Loucy (cell line): ENCODE measurements around the gene PLOD3.
A peak's percentile ranks its signal among the peaks of the same experiment; 100 is the strongest.

Source experiments
- H2AFZ ChIP-seq: fragments of 200-600 bp; sonication (generic); 2 replicates; pipeline ENCODE4 v1.6.0; 2016; ENCODE audit warnings: antibody characterized with exemption, mild to moderate bottlenecking, low read length, moderate library complexity
- H3F3A ChIP-seq: fragments of 200-600 bp; 2 replicates; pipeline ENCODE4 v1.6.0; 2016; ENCODE audit warnings: antibody characterized with exemption, low read depth, mild to moderate bottlenecking
- H3K27me3 ChIP-seq: fragments of 200-600 bp; sonication (generic); 2 replicates; pipeline ENCODE4 v1.6.1; 2014; ENCODE audit warnings: low read length, mild to moderate bottlenecking; ENCODE audit not compliant: insufficient read depth, poor library complexity, severe bottlenecking
- H3K36me3 ChIP-seq: fragments of 200-600 bp; sonication (generic); 2 replicates; pipeline ENCODE4 v1.6.1; 2016; ENCODE audit warnings: low read length; ENCODE audit not compliant: insufficient read depth
- H3K4me1 ChIP-seq: fragments of 200-600 bp; sonication (generic); 2 replicates; pipeline ENCODE4 v1.5.1; 2014; ENCODE audit warnings: low read length, mild to moderate bottlenecking; ENCODE audit not compliant: insufficient read depth, poor library complexity, severe bottlenecking
- H3K4me2 ChIP-seq: fragments of 200-600 bp; sonication (generic); 2 replicates; pipeline ENCODE4 v1.6.0; 2014; ENCODE audit warnings: antibody characterized with exemption, low read length, low read depth, mild to moderate bottlenecking; ENCODE audit not compliant: poor library complexity, severe bottlenecking
- H3K4me3 ChIP-seq: fragments of 200-600 bp; sonication (generic); 2 replicates; pipeline ENCODE4 v1.5.1; 2014; ENCODE audit warnings: low read length, mild to moderate bottlenecking, mixed read lengths; ENCODE audit not compliant: poor library complexity, severe bottlenecking
- H3K79me2 ChIP-seq: fragments of 200-600 bp; sonication (generic); 2 replicates; pipeline ENCODE4 v1.6.1; 2014; ENCODE audit warnings: low read length; ENCODE audit not compliant: insufficient read depth
- H3K9ac ChIP-seq: fragments of 200-600 bp; sonication (generic); 2 replicates; pipeline ENCODE4 v1.6.0; 2014; ENCODE audit warnings: mild to moderate bottlenecking, low read depth, low read length, moderate library complexity; ENCODE audit not compliant: poor library complexity, severe bottlenecking
- H3K9me2 ChIP-seq: fragments of 200-600 bp; sonication (generic); replicated peaks from 2 replicates; pipeline ENCODE4 v1.6.1; 2016; ENCODE audit warnings: low read depth, low read length, mixed read lengths
- H3K9me3 ChIP-seq: fragments of 200-600 bp; sonication (generic); 2 replicates; pipeline ENCODE4 v1.6.1; 2014; ENCODE audit warnings: mild to moderate bottlenecking, antibody characterized with exemption, low read length, low read depth; ENCODE audit not compliant: insufficient read depth
- H4K20me1 ChIP-seq: fragments of 200-600 bp; sonication (generic); 2 replicates; pipeline ENCODE4 v1.6.0; 2014; ENCODE audit warnings: antibody characterized with exemption, low read length, mild to moderate bottlenecking; ENCODE audit not compliant: insufficient read depth, poor library complexity, severe bottlenecking
- EZH2phosphoT487 ChIP-seq: fragments of 200-600 bp; IDR thresholded peaks from 2 replicates; pipeline ENCODE4 v1.6.1; 2018; ENCODE audit warnings: antibody characterized with exemption, mild to moderate bottlenecking, moderate library complexity, borderline replicate concordance
- TF ChIP-seq, protein P1 (sequence below): fragments of 200-600 bp; sonication (generic); conservative IDR thresholded peaks from 2 replicates; pipeline ENCODE4 v1.5.1; 2014; ENCODE audit warnings: mild to moderate bottlenecking, antibody characterized with exemption, low read length

PLOD3 gene

GRCh38 chr7:101156277-101156676 lies 61.1 kb downstream of the PLOD3 start:
- Histone ChIP-seq H3K4me1 (peaks cover 7% of the 10 kb centered on the region), H3K27me3 (no peaks in the 10 kb centered on the region), H3K9ac (peak overlapping the region; percentile 96), H3K79me2 (peaks cover 15% of the 10 kb centered on the region), H3K4me3 (no peak overlapping the region), H3K9me3 (no peaks in the 10 kb centered on the region), H3K4me2 (no peak overlapping the region), H3F3A (no peaks in the 10 kb centered on the region), H3K36me3 (no peaks in the 10 kb centered on the region), H4K20me1 (peaks cover 6% of the 10 kb centered on the region), H3K9me2 (no peaks in the 10 kb centered on the region), H2AFZ (no peak overlapping the region)
- TF ChIP-seq, protein P1, sequence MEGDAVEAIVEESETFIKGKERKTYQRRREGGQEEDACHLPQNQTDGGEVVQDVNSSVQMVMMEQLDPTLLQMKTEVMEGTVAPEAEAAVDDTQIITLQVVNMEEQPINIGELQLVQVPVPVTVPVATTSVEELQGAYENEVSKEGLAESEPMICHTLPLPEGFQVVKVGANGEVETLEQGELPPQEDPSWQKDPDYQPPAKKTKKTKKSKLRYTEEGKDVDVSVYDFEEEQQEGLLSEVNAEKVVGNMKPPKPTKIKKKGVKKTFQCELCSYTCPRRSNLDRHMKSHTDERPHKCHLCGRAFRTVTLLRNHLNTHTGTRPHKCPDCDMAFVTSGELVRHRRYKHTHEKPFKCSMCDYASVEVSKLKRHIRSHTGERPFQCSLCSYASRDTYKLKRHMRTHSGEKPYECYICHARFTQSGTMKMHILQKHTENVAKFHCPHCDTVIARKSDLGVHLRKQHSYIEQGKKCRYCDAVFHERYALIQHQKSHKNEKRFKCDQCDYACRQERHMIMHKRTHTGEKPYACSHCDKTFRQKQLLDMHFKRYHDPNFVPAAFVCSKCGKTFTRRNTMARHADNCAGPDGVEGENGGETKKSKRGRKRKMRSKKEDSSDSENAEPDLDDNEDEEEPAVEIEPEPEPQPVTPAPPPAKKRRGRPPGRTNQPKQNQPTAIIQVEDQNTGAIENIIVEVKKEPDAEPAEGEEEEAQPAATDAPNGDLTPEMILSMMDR: peak; percentile 38
- no peak for TF ChIP-seq EZH2phosphoT487
